IMR-90 (cell line): ENCODE data around the gene FAM219A.

ENCODE experiments used
- CEBPB ChIP-seq: IDR thresholded peaks from 2 replicates; pipeline ENCODE4 v1.6.1; 2012; ENCODE audit warnings: low read depth, low read length, improper control_type of control experiment
- CHD1 ChIP-seq: IDR thresholded peaks from 2 replicates; pipeline ENCODE4 v1.6.1; 2012; ENCODE audit warnings: low read depth, low read length, improper control_type of control experiment
- CTCF ChIP-seq: conservative IDR thresholded peaks from 2 replicates; pipeline ENCODE4 v1.5.1; 2012; ENCODE audit warnings: mild to moderate bottlenecking, low read depth, low read length, improper control_type of control experiment
- FOS ChIP-seq: fragments of 150-350 bp; IDR thresholded peaks from 2 replicates; pipeline ENCODE4 v1.6.1; 2016; ENCODE audit warnings: low read depth, low read length
- MAZ ChIP-seq: IDR thresholded peaks from 2 replicates; pipeline ENCODE4 v1.6.1; 2012; ENCODE audit warnings: low read depth, mild to moderate bottlenecking, low read length, improper control_type of control experiment, moderate library complexity, borderline replicate concordance
- MXI1 ChIP-seq: IDR thresholded peaks from 2 replicates; pipeline ENCODE4 v1.6.1; 2012; ENCODE audit warnings: low read depth, mild to moderate bottlenecking, low read length, moderate library complexity, borderline replicate concordance
- NFE2L2 ChIP-seq: fragments of 150-350 bp; IDR thresholded peaks from 2 replicates; pipeline ENCODE4 v1.6.1; 2016; ENCODE audit warnings: low read depth, mild to moderate bottlenecking, low read length
- POLR2A ChIP-seq: IDR thresholded peaks from 2 replicates; pipeline ENCODE4 v1.6.1; 2012; ENCODE audit warnings: mild to moderate bottlenecking, low read depth, low read length
- RAD21 ChIP-seq: IDR thresholded peaks from 2 replicates; pipeline ENCODE4 v1.6.1; 2012; ENCODE audit warnings: low read length, improper control_type of control experiment
- RCOR1 ChIP-seq: IDR thresholded peaks from 2 replicates; pipeline ENCODE4 v1.6.1; 2012; ENCODE audit warnings: mild to moderate bottlenecking, low read length, improper control_type of control experiment; ENCODE audit not compliant: insufficient replicate concordance
- RFX5 ChIP-seq: IDR thresholded peaks from 2 replicates; pipeline ENCODE4 v1.8.0; 2012; ENCODE audit warnings: low read depth, mild to moderate bottlenecking, low read length, moderate library complexity
- SMC3 ChIP-seq: fragments of 150-350 bp; IDR thresholded peaks from 2 replicates; pipeline ENCODE4 v1.6.1; 2016; ENCODE audit warnings: low read depth, mild to moderate bottlenecking, antibody characterized with exemption, low read length, moderate library complexity
- TF ChIP-seq, protein P1 (sequence below): fragments of 150-350 bp; IDR thresholded peaks from 2 replicates; pipeline ENCODE4 v1.6.1; 2017; ENCODE audit warnings: mild to moderate bottlenecking, antibody characterized with exemption, low read length, low read depth

DNA sequence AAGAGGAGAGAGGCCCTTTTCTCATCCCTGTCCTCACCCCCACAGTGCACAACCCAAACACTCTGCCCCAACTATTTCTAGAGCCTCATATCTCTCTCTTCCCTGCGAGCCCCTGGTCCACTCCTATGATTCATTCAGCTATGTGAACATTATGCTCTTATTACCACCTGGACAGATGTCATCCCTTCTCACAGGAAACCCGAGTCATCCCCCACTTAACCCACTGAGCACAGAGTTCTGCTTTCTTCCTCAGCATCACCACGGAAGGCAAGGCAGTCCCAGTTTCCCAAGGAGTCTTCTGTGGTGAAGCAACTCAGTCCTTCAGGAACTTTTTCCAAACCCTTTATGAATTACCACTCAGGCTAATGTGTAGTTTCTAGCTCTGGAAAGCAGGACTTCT lies 1.6 kb upstream of the FAM219A start:
- TF ChIP-seq CTCF (no peak), NFE2L2 (no peak), SMC3 (no peak), RCOR1 (no peak), POLR2A (no peak), RFX5 (no peak), MXI1 (no peak), CEBPB (no peak), RAD21 (no peak), MAZ (no peak), CHD1 (no peak), FOS (no peak)
- TF ChIP-seq, protein P1, sequence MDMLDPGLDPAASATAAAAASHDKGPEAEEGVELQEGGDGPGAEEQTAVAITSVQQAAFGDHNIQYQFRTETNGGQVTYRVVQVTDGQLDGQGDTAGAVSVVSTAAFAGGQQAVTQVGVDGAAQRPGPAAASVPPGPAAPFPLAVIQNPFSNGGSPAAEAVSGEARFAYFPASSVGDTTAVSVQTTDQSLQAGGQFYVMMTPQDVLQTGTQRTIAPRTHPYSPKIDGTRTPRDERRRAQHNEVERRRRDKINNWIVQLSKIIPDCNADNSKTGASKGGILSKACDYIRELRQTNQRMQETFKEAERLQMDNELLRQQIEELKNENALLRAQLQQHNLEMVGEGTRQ: no peak
